ENCODE results near the gene PCDHGA1.
"Not testable (repeated sequence)": the region's sequence is repeated elsewhere in the genome, so short reads cannot be mapped to it uniquely, and the experiment has no call there.

The PCDHGA1 gene

DNA sequence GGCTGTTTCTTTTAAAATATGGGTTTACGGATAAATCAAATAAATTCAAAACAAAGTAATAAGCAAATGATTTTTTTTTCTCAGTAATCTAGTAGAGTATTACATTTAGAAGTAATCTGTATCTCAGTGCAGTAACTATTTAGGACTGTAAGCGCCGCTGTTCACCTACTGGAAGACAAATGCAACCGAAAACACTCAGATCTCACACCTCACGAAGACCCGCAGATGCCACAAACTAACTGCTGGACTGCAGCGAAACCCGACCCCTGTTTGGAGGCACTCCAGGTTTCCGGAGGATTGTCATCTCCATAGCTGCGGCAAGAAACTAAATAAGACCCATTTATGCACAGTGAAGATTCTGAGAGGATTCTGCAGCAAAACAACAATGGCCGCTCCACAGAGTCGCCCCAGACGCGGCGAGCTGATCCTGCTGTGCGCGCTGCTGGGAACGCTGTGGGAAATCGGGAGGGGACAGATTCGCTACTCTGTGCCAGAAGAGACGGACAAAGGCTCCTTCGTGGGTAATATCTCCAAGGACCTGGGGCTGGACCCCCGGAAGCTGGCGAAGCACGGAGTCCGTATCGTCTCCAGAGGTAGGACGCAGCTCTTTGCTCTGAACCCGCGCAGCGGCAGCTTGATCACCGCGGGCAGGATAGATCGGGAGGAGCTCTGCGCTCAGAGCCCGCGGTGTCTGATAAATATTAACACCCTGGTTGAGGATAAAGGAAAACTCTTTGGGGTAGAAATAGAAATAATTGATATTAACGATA is 62.3 kb downstream of the PCDHGA1 start, which contains the start of gene PCDHGA8:
Gene PCDHGA8 (plus strand): TSS at position 205 of the 770 bp plus-strand sequence. CDS start 181 bp downstream, at position 386.
- in situ Hi-C loops (cut with MboI; ENCODE audit: low sequenced_read_pairs, unreplicated experiment) = no loop called here
- DNase-seq (ENCODE audit: low spot score) = no peak
- TF ChIP-seq, protein P1, sequence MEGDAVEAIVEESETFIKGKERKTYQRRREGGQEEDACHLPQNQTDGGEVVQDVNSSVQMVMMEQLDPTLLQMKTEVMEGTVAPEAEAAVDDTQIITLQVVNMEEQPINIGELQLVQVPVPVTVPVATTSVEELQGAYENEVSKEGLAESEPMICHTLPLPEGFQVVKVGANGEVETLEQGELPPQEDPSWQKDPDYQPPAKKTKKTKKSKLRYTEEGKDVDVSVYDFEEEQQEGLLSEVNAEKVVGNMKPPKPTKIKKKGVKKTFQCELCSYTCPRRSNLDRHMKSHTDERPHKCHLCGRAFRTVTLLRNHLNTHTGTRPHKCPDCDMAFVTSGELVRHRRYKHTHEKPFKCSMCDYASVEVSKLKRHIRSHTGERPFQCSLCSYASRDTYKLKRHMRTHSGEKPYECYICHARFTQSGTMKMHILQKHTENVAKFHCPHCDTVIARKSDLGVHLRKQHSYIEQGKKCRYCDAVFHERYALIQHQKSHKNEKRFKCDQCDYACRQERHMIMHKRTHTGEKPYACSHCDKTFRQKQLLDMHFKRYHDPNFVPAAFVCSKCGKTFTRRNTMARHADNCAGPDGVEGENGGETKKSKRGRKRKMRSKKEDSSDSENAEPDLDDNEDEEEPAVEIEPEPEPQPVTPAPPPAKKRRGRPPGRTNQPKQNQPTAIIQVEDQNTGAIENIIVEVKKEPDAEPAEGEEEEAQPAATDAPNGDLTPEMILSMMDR (IDR thresholded peaks at IDR 0.05; ENCODE audit: borderline replicate concordance, control extremely low read depth, extremely low read depth, insufficient read depth, missing control alignments) = no peak

- no peak for DNase-seq (ENCODE audit: low spot score)
- in situ Hi-C loops (cut with MboI; ENCODE audit: low sequenced_read_pairs, unreplicated experiment) = no loop called here
- TF ChIP-seq, protein P1 (IDR thresholded peaks at IDR 0.05; ENCODE audit: borderline replicate concordance, control extremely low read depth, extremely low read depth, insufficient read depth, missing control alignments) = no peak
These were observed 63.0 kb downstream of the PCDHGA1 start for GRCh38 chr5:141393267-141393666.

DNA sequence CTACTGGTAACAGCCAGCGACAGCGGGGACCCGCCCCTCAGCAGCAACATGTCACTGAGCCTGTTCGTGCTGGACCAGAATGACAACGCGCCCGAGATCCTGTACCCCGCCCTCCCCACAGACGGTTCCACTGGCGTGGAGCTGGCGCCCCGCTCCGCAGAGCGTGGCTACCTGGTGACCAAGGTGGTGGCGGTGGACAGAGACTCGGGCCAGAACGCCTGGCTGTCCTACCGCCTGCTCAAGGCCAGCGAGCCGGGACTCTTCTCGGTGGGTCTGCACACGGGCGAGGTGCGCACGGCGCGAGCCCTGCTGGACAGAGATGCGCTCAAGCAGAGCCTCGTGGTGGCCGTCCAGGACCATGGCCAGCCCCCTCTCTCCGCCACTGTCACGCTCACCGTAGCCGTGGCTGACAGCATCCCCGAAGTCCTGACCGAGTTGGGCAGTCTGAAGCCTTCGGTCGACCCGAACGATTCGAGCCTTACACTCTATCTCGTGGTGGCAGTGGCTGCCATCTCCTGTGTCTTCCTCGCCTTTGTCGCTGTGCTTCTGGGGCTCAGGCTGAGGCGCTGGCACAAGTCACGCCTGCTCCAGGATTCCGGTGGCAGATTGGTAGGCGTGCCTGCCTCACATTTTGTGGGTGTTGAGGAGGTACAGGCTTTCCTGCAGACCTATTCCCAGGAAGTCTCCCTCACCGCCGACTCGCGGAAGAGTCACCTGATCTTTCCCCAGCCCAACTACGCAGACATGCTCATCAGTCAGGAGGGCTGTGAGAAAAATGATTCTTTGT is 64.3 kb downstream of the PCDHGA1 start:
- DNase-seq (ENCODE audit: low spot score); in situ Hi-C loops (cut with MboI; ENCODE audit: low sequenced_read_pairs, unreplicated experiment): not testable (repeated sequence)

DNA sequence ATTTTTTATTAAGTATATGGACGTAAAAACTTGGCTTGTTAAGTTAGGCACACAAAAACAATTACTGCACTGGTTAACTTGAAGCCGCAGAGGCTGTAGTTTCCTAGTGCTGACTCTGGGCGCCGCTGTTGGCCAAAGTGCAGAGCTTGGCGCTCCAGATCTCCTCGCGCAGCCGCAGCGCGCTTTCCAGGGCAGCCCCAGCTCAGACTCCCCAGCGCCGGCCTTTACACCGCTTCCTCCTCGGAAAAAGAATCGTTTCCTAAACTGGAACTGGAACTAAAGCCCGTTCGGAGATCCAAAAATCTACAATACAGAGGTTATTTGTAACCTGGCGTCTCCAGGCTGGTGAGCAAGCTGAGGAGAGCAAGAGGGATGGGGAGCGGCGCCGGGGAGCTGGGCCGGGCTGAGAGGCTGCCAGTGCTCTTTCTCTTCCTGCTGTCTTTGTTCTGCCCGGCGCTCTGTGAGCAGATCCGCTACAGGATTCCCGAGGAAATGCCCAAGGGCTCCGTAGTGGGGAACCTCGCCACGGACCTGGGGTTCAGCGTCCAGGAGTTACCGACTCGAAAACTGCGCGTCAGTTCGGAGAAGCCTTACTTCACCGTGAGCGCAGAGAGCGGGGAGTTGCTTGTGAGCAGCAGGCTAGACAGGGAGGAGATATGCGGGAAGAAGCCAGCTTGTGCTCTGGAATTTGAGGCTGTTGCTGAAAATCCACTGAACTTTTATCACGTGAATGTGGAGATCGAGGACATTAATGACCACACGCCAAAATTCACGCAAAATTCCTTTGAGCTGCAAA is 67.6 kb downstream of the PCDHGA1 start, which contains the start of gene PCDHGB5:
Gene PCDHGB5 (plus strand): TSS at position 192 of the 796 bp plus-strand sequence. CDS start 181 bp downstream, at position 373.
- TF ChIP-seq, protein P1 (IDR thresholded peaks at IDR 0.05; ENCODE audit: borderline replicate concordance, control extremely low read depth, extremely low read depth, insufficient read depth, missing control alignments) = peak; percentile 73
- peak; percentile 59 for DNase-seq (ENCODE audit: low spot score)
- in situ Hi-C loops (cut with MboI; ENCODE audit: low sequenced_read_pairs, unreplicated experiment) = not testable (repeated sequence)

DNA sequence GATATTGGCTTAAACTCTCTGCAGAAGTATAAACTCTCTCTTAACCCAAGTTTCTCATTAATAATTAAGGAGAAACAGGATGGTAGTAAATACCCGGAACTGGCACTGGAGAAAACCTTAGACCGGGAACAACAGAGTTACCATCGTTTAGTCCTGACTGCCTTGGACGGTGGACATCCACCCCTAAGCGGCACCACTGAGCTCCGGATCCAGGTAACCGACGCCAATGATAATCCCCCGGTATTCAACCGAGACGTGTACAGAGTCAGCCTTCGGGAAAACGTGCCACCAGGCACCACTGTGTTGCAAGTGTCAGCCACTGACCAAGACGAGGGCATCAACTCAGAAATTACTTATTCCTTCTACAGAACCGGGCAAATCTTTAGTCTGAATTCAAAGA is 68.3 kb downstream of the PCDHGA1 start:
- TF ChIP-seq, protein P1 (IDR thresholded peaks at IDR 0.05; ENCODE audit: borderline replicate concordance, control extremely low read depth, extremely low read depth, insufficient read depth, missing control alignments) = no peak
- in situ Hi-C loops (cut with MboI; ENCODE audit: low sequenced_read_pairs, unreplicated experiment) = no loop called here
- DNase-seq (ENCODE audit: low spot score) = no peak

GRCh38 chr5:141399555-141400258 is 69.4 kb downstream of the PCDHGA1 start:
- in situ Hi-C loops (cut with MboI; ENCODE audit: low sequenced_read_pairs, unreplicated experiment) = no loop called here
- TF ChIP-seq, protein P1 (IDR thresholded peaks at IDR 0.05; ENCODE audit: borderline replicate concordance, control extremely low read depth, extremely low read depth, insufficient read depth, missing control alignments) = no peak
- DNase-seq (ENCODE audit: low spot score) = no peak

All from GM13976 (cell line).